A673 (cell line): ENCODE measurements around the gene RNH1.

ENCODE experiments used
- EZH2 ChIP-seq: fragments of 200-600 bp; sonication (generic); IDR thresholded peaks from 2 replicates; pipeline ENCODE4 v1.6.1; 2017; ENCODE audit warnings: borderline replicate concordance, low read depth, mild to moderate bottlenecking, mixed read lengths, antibody characterized with exemption, low read length; ENCODE audit not compliant: poor library complexity, severe bottlenecking
- TF ChIP-seq, protein P1 (sequence below): fragments of 300-800, 200-600 bp; sonication (generic); conservative IDR thresholded peaks from 2 replicates; pipeline ENCODE4 v1.5.1; 2017; ENCODE audit warnings: low read depth, mild to moderate bottlenecking, antibody characterized with exemption, low read length, moderate library complexity, mixed read lengths

DNA sequence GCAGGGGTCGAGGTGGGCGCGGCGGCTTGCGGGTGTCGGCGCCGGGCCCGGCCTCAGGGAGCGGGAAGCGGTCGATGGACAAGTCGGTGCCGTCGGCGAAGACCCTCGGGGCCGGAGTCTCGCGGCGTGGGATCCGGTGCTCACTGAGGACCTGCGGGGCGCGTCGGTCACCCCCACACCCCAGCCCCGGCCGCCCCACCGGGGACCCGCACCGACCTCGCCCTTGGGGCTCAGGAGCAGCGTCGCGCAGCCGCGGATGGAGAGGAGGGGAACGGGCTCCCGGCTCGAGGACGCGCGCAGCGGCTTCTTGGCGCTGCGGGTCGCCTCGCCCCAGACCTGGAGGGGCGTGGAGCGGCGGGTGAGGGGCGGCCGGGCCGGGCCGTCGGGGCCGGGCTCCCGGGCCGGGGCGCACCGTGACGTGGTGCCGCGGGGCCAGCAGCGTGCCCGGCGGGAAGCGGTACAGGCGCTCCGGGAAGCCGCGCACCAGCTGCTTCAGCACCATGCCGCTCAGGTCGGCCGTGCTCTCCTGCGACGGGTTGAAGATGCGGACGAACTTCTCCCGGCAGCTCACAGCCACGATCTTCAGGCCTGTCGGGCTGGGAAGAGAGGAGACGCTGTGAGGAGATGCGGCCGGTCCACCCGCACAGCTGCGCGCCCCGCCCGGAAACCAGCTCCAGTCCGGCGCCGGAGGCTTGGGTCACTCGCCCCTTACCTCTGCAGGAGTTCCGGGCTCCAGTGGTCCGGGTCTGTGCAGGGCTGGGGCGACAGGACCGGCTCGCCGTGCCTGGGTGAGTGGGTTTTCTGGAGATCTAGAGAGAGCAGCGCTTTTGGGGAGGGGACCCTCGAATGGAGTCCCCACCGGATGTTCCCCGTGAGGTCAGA is 49.0 kb upstream of the RNH1 start:
- TF ChIP-seq, protein P1, sequence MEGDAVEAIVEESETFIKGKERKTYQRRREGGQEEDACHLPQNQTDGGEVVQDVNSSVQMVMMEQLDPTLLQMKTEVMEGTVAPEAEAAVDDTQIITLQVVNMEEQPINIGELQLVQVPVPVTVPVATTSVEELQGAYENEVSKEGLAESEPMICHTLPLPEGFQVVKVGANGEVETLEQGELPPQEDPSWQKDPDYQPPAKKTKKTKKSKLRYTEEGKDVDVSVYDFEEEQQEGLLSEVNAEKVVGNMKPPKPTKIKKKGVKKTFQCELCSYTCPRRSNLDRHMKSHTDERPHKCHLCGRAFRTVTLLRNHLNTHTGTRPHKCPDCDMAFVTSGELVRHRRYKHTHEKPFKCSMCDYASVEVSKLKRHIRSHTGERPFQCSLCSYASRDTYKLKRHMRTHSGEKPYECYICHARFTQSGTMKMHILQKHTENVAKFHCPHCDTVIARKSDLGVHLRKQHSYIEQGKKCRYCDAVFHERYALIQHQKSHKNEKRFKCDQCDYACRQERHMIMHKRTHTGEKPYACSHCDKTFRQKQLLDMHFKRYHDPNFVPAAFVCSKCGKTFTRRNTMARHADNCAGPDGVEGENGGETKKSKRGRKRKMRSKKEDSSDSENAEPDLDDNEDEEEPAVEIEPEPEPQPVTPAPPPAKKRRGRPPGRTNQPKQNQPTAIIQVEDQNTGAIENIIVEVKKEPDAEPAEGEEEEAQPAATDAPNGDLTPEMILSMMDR, result no peak
- TF ChIP-seq EZH2, result no peak
